Uterus (tissue), 4 donors: Measurements from ENCODE around the gene HOXC12. TPM values are rescaled to one million over a fixed set of nuclear protein-coding genes. Genes with fewer than 3 reads are reported as not detected.
A peak's percentile ranks its signal among the peaks of the same experiment; 100 is the strongest.

Experiments used
- DNase-seq, 2 donors: peaks; one replicate each; pipeline ENCODE4 v3.0.0-alpha.2; 2019 to 2020
- H3K27ac ChIP-seq, 2 donors: fragments of 200-600 bp; sonication (generic); 1 replicate in 1 of 2; 2 replicates in 1 of 2; pipeline ENCODE4 v1.5.1; 2016 to 2018
- H3K27me3 ChIP-seq, 2 donors: fragments of 200-600 bp; sonication (generic); one replicate each; pipeline ENCODE4 v1.5.1; 2018 to 2019; ENCODE audit warnings: control low read depth in 1 of 2
- H3K36me3 ChIP-seq, 2 donors: fragments of 200-600 bp; sonication (generic); one replicate each; pipeline ENCODE4 v1.5.1; 2019; ENCODE audit warnings: control low read depth in 1 of 2
- H3K4me1 ChIP-seq, 2 donors: fragments of 200-600 bp; sonication (generic); one replicate each; pipeline ENCODE4 v1.5.1; 2018 to 2019; ENCODE audit warnings: control low read depth in 1 of 2
- H3K4me3 ChIP-seq, 2 donors: fragments of 200-600 bp; sonication (generic); 1 replicate in 1 of 2; 2 replicates in 1 of 2; pipeline ENCODE4 v1.5.1; 2018 to 2019; ENCODE audit warnings: mild to moderate bottlenecking in 1 of 2
- H3K9me3 ChIP-seq, 2 donors: fragments of 200-600 bp; sonication (generic); one replicate each; pipeline ENCODE4 v1.5.1; 2019; ENCODE audit warnings: control low read depth in 1 of 2
- POLR2A ChIP-seq, 2 donors: fragments of 450-650 bp; IDR thresholded peaks; one replicate each; pipeline ENCODE4 v1.6.1; 2016; ENCODE audit warnings: antibody characterized with exemption in 2 of 2, mild to moderate bottlenecking in 1 of 2, moderate library complexity in 1 of 2
- intact Hi-C: fragments of 100-400 bp; cut with DNase I; formaldehyde crosslinking; loops from one replicate; pipeline ENCODE4 v1.15.1; 2023; ENCODE audit warnings: low total_unique reads
- total RNA-seq, 4 donors: library from RNA; depleted of rRNA in 3 of 4; stranded (reverse); fragments of >200 nt in 3 of 4; gene quantifications; one replicate each; pipeline versions ENCODE4 v1.1.0 to v1.2.4, GENCODE V29; 2014 to 2023
- TF ChIP-seq, protein P1 (sequence below), 4 experiments: fragments of 200-600 bp in 2 of 4; fragments of 450-650 bp in 2 of 4; sonication (generic) in 2 of 4; IDR thresholded peaks; one replicate each; pipeline ENCODE4 v1.5.1; 2016 to 2019; ENCODE audit warnings: antibody characterized with exemption in 4 of 4, mild to moderate bottlenecking in 2 of 4, moderate library complexity in 1 of 4
- donor health status: DM: yes; HTN: yes; CAD: no.

The HOXC12 gene
- total RNA-seq, 4 donors from 2014 or later: not detected

DNA sequence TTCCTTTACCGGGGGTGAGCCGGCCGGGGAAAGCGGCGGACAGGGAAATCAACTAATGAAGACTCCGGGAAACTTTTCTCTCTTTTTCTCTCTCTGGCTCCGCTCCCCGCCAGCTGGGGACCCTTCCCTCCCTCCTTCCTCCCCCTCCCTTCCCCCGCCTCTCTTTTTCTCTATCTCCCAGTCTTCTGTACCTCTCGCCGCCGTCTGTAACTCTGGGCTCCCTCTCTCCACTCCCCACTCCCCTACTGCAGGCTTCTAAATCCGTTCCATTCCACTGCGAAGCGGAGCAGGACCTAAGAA lies 11.3 kb downstream of the HOXC12 start:
- peaks cover 11 to 88% of the 10 kb centered on the region in 2 donors for H3K27me3 ChIP-seq
- intact Hi-C loops: no loop called here
- peak overlapping the region; percentile 10 to 16 for H3K4me3 ChIP-seq
- no peaks in the 10 kb centered on the region for H3K36me3 ChIP-seq
- peak overlapping the region in 1 of 2 donors; percentile 60 for H3K27ac ChIP-seq
- no peak for DNase-seq
- TF ChIP-seq, protein P1, sequence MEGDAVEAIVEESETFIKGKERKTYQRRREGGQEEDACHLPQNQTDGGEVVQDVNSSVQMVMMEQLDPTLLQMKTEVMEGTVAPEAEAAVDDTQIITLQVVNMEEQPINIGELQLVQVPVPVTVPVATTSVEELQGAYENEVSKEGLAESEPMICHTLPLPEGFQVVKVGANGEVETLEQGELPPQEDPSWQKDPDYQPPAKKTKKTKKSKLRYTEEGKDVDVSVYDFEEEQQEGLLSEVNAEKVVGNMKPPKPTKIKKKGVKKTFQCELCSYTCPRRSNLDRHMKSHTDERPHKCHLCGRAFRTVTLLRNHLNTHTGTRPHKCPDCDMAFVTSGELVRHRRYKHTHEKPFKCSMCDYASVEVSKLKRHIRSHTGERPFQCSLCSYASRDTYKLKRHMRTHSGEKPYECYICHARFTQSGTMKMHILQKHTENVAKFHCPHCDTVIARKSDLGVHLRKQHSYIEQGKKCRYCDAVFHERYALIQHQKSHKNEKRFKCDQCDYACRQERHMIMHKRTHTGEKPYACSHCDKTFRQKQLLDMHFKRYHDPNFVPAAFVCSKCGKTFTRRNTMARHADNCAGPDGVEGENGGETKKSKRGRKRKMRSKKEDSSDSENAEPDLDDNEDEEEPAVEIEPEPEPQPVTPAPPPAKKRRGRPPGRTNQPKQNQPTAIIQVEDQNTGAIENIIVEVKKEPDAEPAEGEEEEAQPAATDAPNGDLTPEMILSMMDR (IDR thresholded peaks at IDR 0.05): no peak
- TF ChIP-seq POLR2A (IDR thresholded peaks at IDR 0.05): no peak
- H3K4me1 ChIP-seq: no peaks in the 10 kb centered on the region
- no peaks in the 10 kb centered on the region for H3K9me3 ChIP-seq

DNA sequence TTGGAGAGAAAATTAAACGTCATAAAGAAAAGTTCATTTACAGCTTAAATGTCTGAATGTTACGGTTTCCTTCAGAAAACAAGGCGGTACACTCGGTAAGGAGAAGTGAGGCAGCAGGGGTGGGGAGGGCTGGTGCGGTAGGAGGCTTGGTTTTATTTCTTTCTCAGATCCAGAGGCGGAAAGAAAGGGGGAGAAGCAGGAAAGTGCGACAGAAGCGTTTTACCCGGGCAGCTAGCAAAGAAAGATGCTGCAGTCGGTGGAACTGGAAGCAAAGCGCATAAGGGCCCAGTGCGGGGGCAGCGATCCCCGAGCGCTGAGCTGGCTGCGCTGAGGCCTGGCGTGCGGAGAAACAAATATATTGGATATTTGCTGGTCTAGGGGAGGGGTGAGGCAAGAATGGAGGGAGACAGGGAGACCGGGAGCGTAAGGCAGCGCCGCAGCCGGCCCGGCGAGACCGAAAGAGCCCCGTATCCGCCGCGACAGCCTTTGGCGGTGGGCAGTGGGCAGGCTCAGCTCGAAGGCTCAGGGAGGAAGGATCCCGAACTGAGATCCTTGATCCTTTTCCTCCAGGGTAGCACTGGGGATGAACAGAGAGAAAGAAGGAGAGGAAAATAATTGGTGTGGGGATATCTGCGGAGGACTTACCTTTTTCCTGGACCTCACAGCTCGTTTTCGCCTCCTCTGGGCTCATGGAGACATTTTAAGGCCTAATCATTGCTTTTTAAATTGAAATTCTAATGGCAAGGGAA lies 11.9 kb downstream of the HOXC12 start:
- Histone ChIP-seq H3K4me1 (no peaks in the 10 kb centered on the region), H3K27me3 (peaks cover 11 to 88% of the 10 kb centered on the region in 2 donors), H3K36me3 (no peaks in the 10 kb centered on the region), H3K9me3 (no peaks in the 10 kb centered on the region), H3K27ac (peak overlapping the region in 1 of 2 donors; percentile 60), H3K4me3 (peak overlapping the region; percentile 10 to 16)
- TF ChIP-seq, protein P1 (IDR thresholded peaks at IDR 0.05): no peak
- no peak for TF ChIP-seq POLR2A (IDR thresholded peaks at IDR 0.05)
- intact Hi-C loops: no loop called here
- DNase-seq: peak in 1 of 2 donors; percentile 23

DNA sequence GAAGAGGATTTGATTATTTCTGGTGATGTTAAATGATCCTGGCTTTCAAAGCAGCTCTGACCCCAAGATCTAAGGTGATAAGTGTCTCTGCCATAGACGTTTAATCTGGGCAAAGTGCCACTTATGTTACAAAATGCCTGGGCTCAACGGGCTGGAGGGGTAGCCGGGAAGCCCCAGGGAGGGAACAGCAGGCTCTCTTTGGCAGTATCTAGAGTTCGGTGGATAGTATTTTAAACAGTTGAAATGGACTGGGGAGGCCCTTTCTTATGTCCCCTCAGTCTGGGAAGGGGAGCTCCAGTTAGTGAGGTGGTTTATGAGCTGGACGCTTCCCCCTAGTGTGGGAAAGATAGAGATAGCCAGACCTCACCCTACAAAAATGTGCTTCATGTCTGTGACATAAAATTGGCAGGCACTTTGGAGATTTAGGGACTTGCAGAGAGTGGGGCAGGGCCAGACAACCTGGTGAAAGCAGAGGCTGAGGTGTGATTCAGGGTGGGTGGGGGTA lies 12.8 kb downstream of the HOXC12 start:
- DNase-seq: no peak
- H3K27ac ChIP-seq: peak overlapping the region in 1 of 2 donors; percentile 60
- peaks cover 10 to 87% of the 10 kb centered on the region in 2 donors for H3K27me3 ChIP-seq
- H3K36me3 ChIP-seq: no peaks in the 10 kb centered on the region
- no peaks in the 10 kb centered on the region for H3K4me1 ChIP-seq
- intact Hi-C loops: no loop called here
- H3K9me3 ChIP-seq: no peaks in the 10 kb centered on the region
- H3K4me3 ChIP-seq: no peak overlapping the region
- TF ChIP-seq, protein P1 (IDR thresholded peaks at IDR 0.05): no peak
- TF ChIP-seq POLR2A (IDR thresholded peaks at IDR 0.05): peak in 1 of 2 donors; percentile 8

DNA sequence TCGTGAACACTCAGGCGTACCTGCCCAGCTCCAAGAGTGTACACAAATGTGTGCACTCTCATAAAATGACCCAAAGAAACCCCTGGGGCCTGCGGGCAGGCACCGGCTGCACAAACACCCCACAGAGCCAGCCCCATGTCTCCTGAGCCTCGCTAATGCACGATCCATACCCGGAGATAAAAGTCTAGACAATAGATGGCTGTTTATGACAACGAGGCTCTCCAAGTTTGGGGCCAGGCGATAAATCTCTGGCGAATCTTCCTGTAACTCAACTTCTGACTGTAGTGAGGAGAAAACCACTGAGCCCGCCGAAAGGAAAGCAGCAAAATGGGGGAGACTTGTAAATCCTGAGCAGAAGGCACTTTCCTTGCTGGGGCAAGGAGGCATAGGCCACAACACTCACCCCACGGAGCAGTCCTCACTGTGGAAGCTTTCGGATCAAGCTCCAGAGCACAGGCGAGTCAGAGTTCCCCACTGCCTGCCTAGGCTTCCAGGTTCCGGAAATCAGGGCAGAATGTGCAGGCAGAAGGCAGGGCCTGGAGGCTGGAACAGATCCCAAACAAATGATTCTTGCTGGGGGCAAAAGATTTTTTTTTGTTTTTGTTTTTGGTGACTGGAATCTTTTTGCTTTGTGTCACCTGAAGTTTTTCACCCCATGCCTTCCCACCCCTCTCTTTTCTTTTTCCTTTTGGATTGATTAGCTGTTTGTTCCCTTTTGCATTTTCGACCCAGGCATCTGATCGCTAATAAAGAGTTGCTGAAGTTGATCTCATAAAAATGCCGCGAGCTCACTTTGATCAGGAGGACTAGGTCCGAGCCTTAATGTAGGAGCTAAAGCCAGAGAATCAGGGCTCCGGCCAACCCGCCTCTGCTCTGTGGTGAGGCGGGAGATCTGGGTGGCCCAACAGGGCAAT lies 13.8 kb downstream of the HOXC12 start:
- Histone ChIP-seq H3K4me3 (no peak overlapping the region), H3K27ac (peak overlapping the region in 1 of 2 donors; percentile 60), H3K9me3 (no peaks in the 10 kb centered on the region), H3K4me1 (peaks cover 0 to under 1% of the 10 kb centered on the region in 2 donors), H3K27me3 (peaks cover 7 to 87% of the 10 kb centered on the region in 2 donors), H3K36me3 (no peaks in the 10 kb centered on the region)
- intact Hi-C loops: no loop called here
- no peak for TF ChIP-seq POLR2A (IDR thresholded peaks at IDR 0.05)
- TF ChIP-seq, protein P1 (IDR thresholded peaks at IDR 0.05): no peak
- DNase-seq: no peak
